PC-3 (cell line): Measurements from ENCODE around the gene TAOK3.

Source experiments
- EZH2 ChIP-seq: fragments of 300-600 bp; sonication (generic); IDR thresholded peaks from one replicate; pipeline ENCODE4 v1.6.1; 2017; ENCODE audit warnings: antibody characterized with exemption, mild to moderate bottlenecking, low read length; ENCODE audit not compliant: unreplicated experiment
- EZH2phosphoT487 ChIP-seq: fragments of 300-600 bp; sonication (generic); IDR thresholded peaks from 2 replicates; pipeline ENCODE4 v1.6.1; 2018; ENCODE audit warnings: mild to moderate bottlenecking, antibody characterized with exemption, low read length, borderline replicate concordance
- TF ChIP-seq, protein P1 (sequence below): fragments of 300-600 bp; sonication (generic); conservative IDR thresholded peaks from 2 replicates; pipeline ENCODE4 v1.5.1; 2017; ENCODE audit warnings: antibody characterized with exemption, low read depth, mild to moderate bottlenecking, low read length

- TF ChIP-seq, protein P1, sequence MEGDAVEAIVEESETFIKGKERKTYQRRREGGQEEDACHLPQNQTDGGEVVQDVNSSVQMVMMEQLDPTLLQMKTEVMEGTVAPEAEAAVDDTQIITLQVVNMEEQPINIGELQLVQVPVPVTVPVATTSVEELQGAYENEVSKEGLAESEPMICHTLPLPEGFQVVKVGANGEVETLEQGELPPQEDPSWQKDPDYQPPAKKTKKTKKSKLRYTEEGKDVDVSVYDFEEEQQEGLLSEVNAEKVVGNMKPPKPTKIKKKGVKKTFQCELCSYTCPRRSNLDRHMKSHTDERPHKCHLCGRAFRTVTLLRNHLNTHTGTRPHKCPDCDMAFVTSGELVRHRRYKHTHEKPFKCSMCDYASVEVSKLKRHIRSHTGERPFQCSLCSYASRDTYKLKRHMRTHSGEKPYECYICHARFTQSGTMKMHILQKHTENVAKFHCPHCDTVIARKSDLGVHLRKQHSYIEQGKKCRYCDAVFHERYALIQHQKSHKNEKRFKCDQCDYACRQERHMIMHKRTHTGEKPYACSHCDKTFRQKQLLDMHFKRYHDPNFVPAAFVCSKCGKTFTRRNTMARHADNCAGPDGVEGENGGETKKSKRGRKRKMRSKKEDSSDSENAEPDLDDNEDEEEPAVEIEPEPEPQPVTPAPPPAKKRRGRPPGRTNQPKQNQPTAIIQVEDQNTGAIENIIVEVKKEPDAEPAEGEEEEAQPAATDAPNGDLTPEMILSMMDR, result no peak
- TF ChIP-seq EZH2 (no peak), EZH2phosphoT487 (no peak)
Measured at GRCh38 chr12:118420673-118421072, 48.0 kb upstream of the TAOK3 start.
